Endothelial cell (in vitro differentiated cells): ENCODE data around the gene STIM2. TPM values are rescaled to one million over a fixed set of nuclear protein-coding genes. Genes with fewer than 3 reads are reported as not detected.

Source experiments
- DNase-seq: peaks from one replicate; pipeline ENCODE4 v3.0.0; 2021; ENCODE audit warnings: low spot score
- H3K27ac Mint-ChIP-seq: one replicate; pipeline ENCODE4 v1.8.0; 2021; ENCODE audit warnings: mixed read lengths, inconsistent platforms; ENCODE audit not compliant: unreplicated experiment
- H3K27me3 Mint-ChIP-seq: one replicate; pipeline ENCODE4 v1.8.0; 2021; ENCODE audit warnings: mild to moderate bottlenecking, moderate library complexity, mixed read lengths, inconsistent platforms; ENCODE audit not compliant: unreplicated experiment
- H3K36me3 Mint-ChIP-seq: one replicate; pipeline ENCODE4 v1.8.0; 2021; ENCODE audit warnings: mild to moderate bottlenecking, low read depth, mixed read lengths, inconsistent platforms; ENCODE audit not compliant: unreplicated experiment
- H3K4me1 Mint-ChIP-seq: one replicate; pipeline ENCODE4 v1.8.0; 2021; ENCODE audit warnings: mild to moderate bottlenecking, mixed read lengths, inconsistent platforms; ENCODE audit not compliant: unreplicated experiment
- H3K4me3 Mint-ChIP-seq: one replicate; pipeline ENCODE4 v1.8.0; 2021; ENCODE audit warnings: mild to moderate bottlenecking, mixed read lengths, inconsistent platforms; ENCODE audit not compliant: unreplicated experiment
- H3K9me3 Mint-ChIP-seq: one replicate; pipeline ENCODE4 v1.8.0; 2021; ENCODE audit warnings: mixed read lengths, inconsistent platforms; ENCODE audit not compliant: unreplicated experiment
- CTCF ChIP-seq: fragments of 200-600 bp; sonication (generic); IDR thresholded peaks from one replicate; pipeline ENCODE4 v1.5.0; 2021; ENCODE audit warnings: antibody characterized with exemption; ENCODE audit not compliant: unreplicated experiment
- total RNA-seq: library from RNA; stranded (reverse); fragmentation: NEBNext Ultra II Directional; extraction: Animal tissue kit (Norgen Biotek cat#: 25700); gene quantifications from one replicate; pipeline ENCODE4 v1.2.1, GENCODE V29; 2021; ENCODE audit not compliant: unreplicated experiment

STIM2 gene
- total RNA-seq, 1 donor from 2014 or later: 65.7 TPM

GRCh38 chr4:27057662-27058061, 197.0 kb downstream of the STIM2 start:
- no peaks in the 10 kb centered on the region for H3K9me3 Mint-ChIP-seq
- no peak overlapping the region for H3K27ac Mint-ChIP-seq
- H3K4me1 Mint-ChIP-seq: peaks cover 3% of the 10 kb centered on the region
- no peak for DNase-seq
- H3K4me3 Mint-ChIP-seq: no peak overlapping the region
- no peaks in the 10 kb centered on the region for H3K36me3 Mint-ChIP-seq
- no peak for TF ChIP-seq CTCF
- H3K27me3 Mint-ChIP-seq: peaks cover 2% of the 10 kb centered on the region

GRCh38 chr4:27058819-27059406, 198.3 kb downstream of the STIM2 start:
- peaks cover 2% of the 10 kb centered on the region for H3K27me3 Mint-ChIP-seq
- DNase-seq: no peak
- no peaks in the 10 kb centered on the region for H3K36me3 Mint-ChIP-seq
- TF ChIP-seq CTCF: peak; percentile 25
- H3K27ac Mint-ChIP-seq: no peak overlapping the region
- H3K9me3 Mint-ChIP-seq: no peaks in the 10 kb centered on the region
- no peak overlapping the region for H3K4me3 Mint-ChIP-seq
- no peaks in the 10 kb centered on the region for H3K4me1 Mint-ChIP-seq

- Mint-ChIP-seq H3K27me3 (peaks cover 2% of the 10 kb centered on the region), H3K4me3 (no peak overlapping the region), H3K9me3 (no peaks in the 10 kb centered on the region), H3K4me1 (no peaks in the 10 kb centered on the region), H3K27ac (no peak overlapping the region), H3K36me3 (no peaks in the 10 kb centered on the region)
- no peak for DNase-seq
- no peak for TF ChIP-seq CTCF
Observed at GRCh38 chr4:27059446-27059845, 198.8 kb downstream of the STIM2 start.

GRCh38 chr4:27062256-27062655, 201.6 kb downstream of the STIM2 start:
- Mint-ChIP-seq H3K27ac (no peak overlapping the region), H3K36me3 (no peaks in the 10 kb centered on the region), H3K9me3 (no peaks in the 10 kb centered on the region), H3K4me1 (no peaks in the 10 kb centered on the region), H3K27me3 (peaks cover 4% of the 10 kb centered on the region), H3K4me3 (no peak overlapping the region)
- no peak for TF ChIP-seq CTCF
- no peak for DNase-seq

- Mint-ChIP-seq H3K4me1 (no peaks in the 10 kb centered on the region), H3K9me3 (no peaks in the 10 kb centered on the region), H3K27ac (no peak overlapping the region), H3K4me3 (no peak overlapping the region), H3K36me3 (no peaks in the 10 kb centered on the region), H3K27me3 (peaks cover 4% of the 10 kb centered on the region)
- no peak for TF ChIP-seq CTCF
- no peak for DNase-seq
Observed at GRCh38 chr4:27066591-27066990, 205.9 kb downstream of the STIM2 start.
